Endothelial cell (in vitro differentiated cells): ENCODE measurements around the gene RET. TPM values are rescaled to one million over a fixed set of nuclear protein-coding genes. Genes with fewer than 3 reads are reported as not detected.

Experiments
- DNase-seq: peaks from one replicate; pipeline ENCODE4 v3.0.0; 2021; ENCODE audit warnings: low spot score
- H3K27ac Mint-ChIP-seq: one replicate; pipeline ENCODE4 v1.8.0; 2021; ENCODE audit warnings: mixed read lengths, inconsistent platforms; ENCODE audit not compliant: unreplicated experiment
- H3K27me3 Mint-ChIP-seq: one replicate; pipeline ENCODE4 v1.8.0; 2021; ENCODE audit warnings: mild to moderate bottlenecking, moderate library complexity, mixed read lengths, inconsistent platforms; ENCODE audit not compliant: unreplicated experiment
- H3K36me3 Mint-ChIP-seq: one replicate; pipeline ENCODE4 v1.8.0; 2021; ENCODE audit warnings: mild to moderate bottlenecking, low read depth, mixed read lengths, inconsistent platforms; ENCODE audit not compliant: unreplicated experiment
- H3K4me1 Mint-ChIP-seq: one replicate; pipeline ENCODE4 v1.8.0; 2021; ENCODE audit warnings: mild to moderate bottlenecking, mixed read lengths, inconsistent platforms; ENCODE audit not compliant: unreplicated experiment
- H3K4me3 Mint-ChIP-seq: one replicate; pipeline ENCODE4 v1.8.0; 2021; ENCODE audit warnings: mild to moderate bottlenecking, mixed read lengths, inconsistent platforms; ENCODE audit not compliant: unreplicated experiment
- H3K9me3 Mint-ChIP-seq: one replicate; pipeline ENCODE4 v1.8.0; 2021; ENCODE audit warnings: mixed read lengths, inconsistent platforms; ENCODE audit not compliant: unreplicated experiment
- CTCF ChIP-seq: fragments of 200-600 bp; sonication (generic); IDR thresholded peaks from one replicate; pipeline ENCODE4 v1.5.0; 2021; ENCODE audit warnings: antibody characterized with exemption; ENCODE audit not compliant: unreplicated experiment
- total RNA-seq: library from RNA; stranded (reverse); fragmentation: NEBNext Ultra II Directional; extraction: Animal tissue kit (Norgen Biotek cat#: 25700); gene quantifications from one replicate; pipeline ENCODE4 v1.2.1, GENCODE V29; 2021; ENCODE audit not compliant: unreplicated experiment

RET gene
- total RNA-seq, 1 donor from 2014 or later = 0.28 TPM

GRCh38 chr10:43166207-43166879 lies 89.5 kb downstream of the RET start:
- Mint-ChIP-seq H3K27ac (no peak overlapping the region), H3K36me3 (no peaks in the 10 kb centered on the region), H3K27me3 (peaks cover 2% of the 10 kb centered on the region), H3K9me3 (no peaks in the 10 kb centered on the region), H3K4me1 (no peaks in the 10 kb centered on the region), H3K4me3 (no peak overlapping the region)
- DNase-seq = no peak
- no peak for TF ChIP-seq CTCF

GRCh38 chr10:43166880-43167497 lies 90.1 kb downstream of the RET start:
- Mint-ChIP-seq H3K36me3 (no peaks in the 10 kb centered on the region), H3K9me3 (no peaks in the 10 kb centered on the region), H3K27ac (no peak overlapping the region), H3K4me3 (no peak overlapping the region), H3K4me1 (no peaks in the 10 kb centered on the region), H3K27me3 (no peaks in the 10 kb centered on the region)
- TF ChIP-seq CTCF = no peak
- no peak for DNase-seq

GRCh38 chr10:43167498-43167889 lies 90.6 kb downstream of the RET start:
- H3K4me3 Mint-ChIP-seq = no peak overlapping the region
- H3K27ac Mint-ChIP-seq = no peak overlapping the region
- H3K4me1 Mint-ChIP-seq = no peaks in the 10 kb centered on the region
- no peaks in the 10 kb centered on the region for H3K36me3 Mint-ChIP-seq
- H3K27me3 Mint-ChIP-seq = peaks cover 2% of the 10 kb centered on the region
- TF ChIP-seq CTCF = no peak
- no peaks in the 10 kb centered on the region for H3K9me3 Mint-ChIP-seq
- no peak for DNase-seq

GRCh38 chr10:43170491-43170890 lies 93.6 kb downstream of the RET start:
- DNase-seq = no peak
- Mint-ChIP-seq H3K36me3 (no peaks in the 10 kb centered on the region), H3K4me3 (no peak overlapping the region), H3K9me3 (no peaks in the 10 kb centered on the region), H3K27ac (no peak overlapping the region), H3K4me1 (no peaks in the 10 kb centered on the region), H3K27me3 (peaks cover 2% of the 10 kb centered on the region)
- no peak for TF ChIP-seq CTCF

DNA sequence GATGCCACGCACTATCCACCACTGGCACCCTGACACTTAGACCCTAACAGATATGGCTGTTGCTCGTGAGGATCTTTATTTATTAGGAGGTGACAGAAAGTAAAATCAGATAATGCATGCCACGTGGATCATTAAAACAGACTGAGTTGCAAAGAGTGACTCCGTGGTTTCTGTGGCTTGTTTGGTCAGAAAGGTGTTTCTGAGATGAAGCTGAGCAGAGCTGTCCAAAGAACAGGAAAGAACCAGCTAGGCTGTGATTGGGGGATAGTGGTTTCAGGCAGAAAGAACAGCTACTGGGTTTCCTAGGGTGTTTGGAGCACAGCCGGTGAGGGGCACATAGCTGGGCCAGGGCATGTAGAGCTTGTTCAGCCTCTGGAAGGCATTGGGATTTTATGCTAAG lies 95.8 kb downstream of the RET start:
- TF ChIP-seq CTCF = no peak
- no peaks in the 10 kb centered on the region for H3K4me1 Mint-ChIP-seq
- peaks cover 2% of the 10 kb centered on the region for H3K27me3 Mint-ChIP-seq
- DNase-seq = no peak
- H3K9me3 Mint-ChIP-seq = no peaks in the 10 kb centered on the region
- H3K27ac Mint-ChIP-seq = no peak overlapping the region
- H3K4me3 Mint-ChIP-seq = no peak overlapping the region
- H3K36me3 Mint-ChIP-seq = no peaks in the 10 kb centered on the region
